ENCODE measurements around the gene IMPG1. TPM values are rescaled to one million over a fixed set of nuclear protein-coding genes. Genes with fewer than 3 reads are reported as not detected.

Gene IMPG1, protein sequence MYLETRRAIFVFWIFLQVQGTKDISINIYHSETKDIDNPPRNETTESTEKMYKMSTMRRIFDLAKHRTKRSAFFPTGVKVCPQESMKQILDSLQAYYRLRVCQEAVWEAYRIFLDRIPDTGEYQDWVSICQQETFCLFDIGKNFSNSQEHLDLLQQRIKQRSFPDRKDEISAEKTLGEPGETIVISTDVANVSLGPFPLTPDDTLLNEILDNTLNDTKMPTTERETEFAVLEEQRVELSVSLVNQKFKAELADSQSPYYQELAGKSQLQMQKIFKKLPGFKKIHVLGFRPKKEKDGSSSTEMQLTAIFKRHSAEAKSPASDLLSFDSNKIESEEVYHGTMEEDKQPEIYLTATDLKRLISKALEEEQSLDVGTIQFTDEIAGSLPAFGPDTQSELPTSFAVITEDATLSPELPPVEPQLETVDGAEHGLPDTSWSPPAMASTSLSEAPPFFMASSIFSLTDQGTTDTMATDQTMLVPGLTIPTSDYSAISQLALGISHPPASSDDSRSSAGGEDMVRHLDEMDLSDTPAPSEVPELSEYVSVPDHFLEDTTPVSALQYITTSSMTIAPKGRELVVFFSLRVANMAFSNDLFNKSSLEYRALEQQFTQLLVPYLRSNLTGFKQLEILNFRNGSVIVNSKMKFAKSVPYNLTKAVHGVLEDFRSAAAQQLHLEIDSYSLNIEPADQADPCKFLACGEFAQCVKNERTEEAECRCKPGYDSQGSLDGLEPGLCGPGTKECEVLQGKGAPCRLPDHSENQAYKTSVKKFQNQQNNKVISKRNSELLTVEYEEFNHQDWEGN
- not detected in 5 replicates for total RNA-seq (2022; extraction: Qiagen RNA extraction; ENCODE audit: low read depth)

DNA sequence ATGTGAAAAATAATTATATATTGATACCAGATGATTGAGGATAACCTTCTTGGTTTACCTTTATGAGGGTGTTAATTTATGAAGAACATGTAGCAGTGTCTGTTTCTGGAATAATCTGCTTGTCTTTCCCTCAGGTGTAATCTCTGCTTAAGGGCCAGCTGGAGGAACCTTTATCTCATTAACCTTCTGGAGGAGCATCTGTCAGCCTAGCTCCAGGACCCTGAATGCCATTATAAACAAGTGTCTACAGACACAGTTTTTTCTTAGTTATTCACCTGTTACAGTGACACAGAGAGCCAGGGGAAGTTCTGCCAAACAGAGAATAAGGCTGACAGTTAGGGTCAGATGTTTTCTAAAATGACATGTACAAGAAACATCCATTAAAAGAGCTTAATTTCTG, at the start of gene IMPG1:
IMPG1 (minus strand) TSS at position 101 of the 400 bp plus-strand sequence. CDS start 174 bp downstream, outside the sequence.

